SK-N-MC (cell line): ENCODE measurements around the gene FAM234B.

Source experiments
- EZH2 ChIP-seq: fragments of 200-600 bp; sonication (generic); IDR thresholded peaks from one replicate; pipeline ENCODE4 v1.6.1; 2017; ENCODE audit warnings: antibody characterized with exemption
- FOXP2 ChIP-seq: optimal IDR thresholded peaks from 2 replicates; pipeline ENCODE3; 2011; ENCODE audit warnings: mild to moderate bottlenecking, moderate library complexity; ENCODE audit not compliant: insufficient read depth; ENCODE audit errors: extremely low read length, control extremely low read depth
- POLR2AphosphoS5 ChIP-seq: IDR thresholded peaks from 2 replicates; pipeline ENCODE4 v1.6.1; 2012; ENCODE audit warnings: mild to moderate bottlenecking, low read depth, low read length, borderline replicate concordance

DNA sequence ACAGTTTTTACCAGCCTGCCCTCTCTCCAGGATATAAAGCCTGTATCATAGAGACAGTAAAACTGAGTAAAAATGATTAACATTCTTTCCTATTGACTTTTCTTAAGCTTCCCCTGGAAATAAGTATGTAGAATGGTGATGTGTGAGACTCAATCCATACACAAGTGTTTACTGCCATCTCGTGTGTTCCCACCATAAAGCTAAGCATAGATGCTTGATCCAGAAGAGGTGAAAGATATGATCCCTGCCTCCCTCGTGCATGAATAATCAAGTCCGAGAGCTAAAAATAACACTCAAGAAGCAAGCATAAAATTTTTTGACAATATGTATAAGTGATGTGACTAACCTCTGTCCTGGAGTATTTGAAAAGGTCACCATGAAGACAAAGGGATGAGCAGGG is 76.2 kb downstream of the FAM234B start:
- TF ChIP-seq EZH2 = no peak
- no peak for TF ChIP-seq POLR2AphosphoS5
- TF ChIP-seq FOXP2 = no peak
